Mesenchymal stem cell (in vitro differentiated cells and primary cell): Measurements from ENCODE around the gene S1PR3.

Source experiments
- DNase-seq: peaks from one replicate; pipeline ENCODE4 v3.0.0-alpha.2; 2013
- H2AFZ ChIP-seq: one replicate; pipeline ENCODE4 v1.6.1; 2013; ENCODE audit warnings: low read depth, mild to moderate bottlenecking, control low read depth, inconsistent platforms, low read length, moderate library complexity
- H2AK5ac ChIP-seq: 2 replicates; pipeline ENCODE4 v1.6.1; 2013; ENCODE audit warnings: low read length, moderate library complexity, mild to moderate bottlenecking, inconsistent platforms; ENCODE audit not compliant: severe bottlenecking
- H2BK120ac ChIP-seq: one replicate; pipeline ENCODE4 v1.6.1; 2013; ENCODE audit warnings: low read depth, mild to moderate bottlenecking, inconsistent platforms, low read length, moderate library complexity
- H2BK12ac ChIP-seq, 2 experiments: one replicate each; pipeline ENCODE4 v1.6.1; 2013; ENCODE audit warnings: inconsistent platforms in 2 of 2, low read length in 2 of 2, mild to moderate bottlenecking in 2 of 2, moderate library complexity in 2 of 2, control low read depth in 1 of 2
- H2BK15ac ChIP-seq: one replicate; pipeline ENCODE4 v1.6.1; 2013; ENCODE audit warnings: mild to moderate bottlenecking, low read depth, inconsistent platforms; ENCODE audit not compliant: poor library complexity, severe bottlenecking
- H2BK5ac ChIP-seq: 2 replicates; pipeline ENCODE4 v1.6.1; 2013; ENCODE audit warnings: low read depth, mild to moderate bottlenecking, low read length, control low read depth, inconsistent platforms; ENCODE audit not compliant: poor library complexity, severe bottlenecking
- H3K14ac ChIP-seq, 2 experiments: one replicate each; pipeline ENCODE4 v1.6.1; 2013; ENCODE audit warnings: inconsistent platforms in 2 of 2, low read length in 2 of 2, control low read depth in 1 of 2, mild to moderate bottlenecking in 1 of 2, moderate library complexity in 1 of 2
- H3K18ac ChIP-seq, 2 experiments: one replicate each; pipeline ENCODE4 v1.6.1; 2013; ENCODE audit warnings: inconsistent platforms in 2 of 2, low read length in 2 of 2, control low read depth in 1 of 2, low read depth in 1 of 2, mild to moderate bottlenecking in 1 of 2
- H3K23ac ChIP-seq, 2 experiments: one replicate each; pipeline ENCODE4 v1.6.1; 2013; ENCODE audit warnings: inconsistent platforms in 2 of 2, low read length in 2 of 2, mild to moderate bottlenecking in 2 of 2, moderate library complexity in 2 of 2, control low read depth in 1 of 2
- H3K27ac ChIP-seq: 2 replicates; pipeline ENCODE4 v1.5.1; 2013; ENCODE audit warnings: mild to moderate bottlenecking, moderate library complexity, low read length, control low read depth, inconsistent platforms; ENCODE audit not compliant: poor library complexity, severe bottlenecking
- H3K27me3 ChIP-seq, 2 experiments: 2 replicates each; pipeline versions ENCODE4 v1.6.1 to v1.7.0; 2013; ENCODE audit warnings: low read length in 2 of 2, mild to moderate bottlenecking in 2 of 2, moderate library complexity in 2 of 2, control low read depth in 1 of 2, inconsistent platforms in 1 of 2; ENCODE audit not compliant: control insufficient read depth in 1 of 2, insufficient read depth in 1 of 2
- H3K36me3 ChIP-seq, 2 experiments: 2 replicates each; pipeline versions ENCODE4 v1.6.1 to v1.7.0; 2013; ENCODE audit warnings: low read length in 2 of 2, control low read depth in 1 of 2, inconsistent platforms in 1 of 2, low read depth in 1 of 2, mild to moderate bottlenecking in 1 of 2; ENCODE audit not compliant: insufficient read depth in 2 of 2, control insufficient read depth in 1 of 2
- H3K4ac ChIP-seq, 2 experiments: one replicate each; pipeline ENCODE4 v1.6.1; 2013; ENCODE audit warnings: inconsistent platforms in 2 of 2, low read length in 2 of 2, mild to moderate bottlenecking in 2 of 2, moderate library complexity in 2 of 2, control low read depth in 1 of 2, low read depth in 1 of 2
- H3K4me1 ChIP-seq: 2 replicates; pipeline ENCODE4 v1.6.1; 2013; ENCODE audit warnings: low read depth, low read length, control low read depth; ENCODE audit not compliant: control insufficient read depth, insufficient read depth
- H3K4me2 ChIP-seq: 2 replicates; pipeline ENCODE4 v1.6.1; 2013; ENCODE audit warnings: low read length, mild to moderate bottlenecking, inconsistent platforms; ENCODE audit not compliant: poor library complexity, severe bottlenecking
- H3K4me3 ChIP-seq, 2 experiments: 2 replicates each; pipeline versions ENCODE4 v1.5.1 to v1.7.0; 2013; ENCODE audit warnings: low read length in 2 of 2, mild to moderate bottlenecking in 2 of 2, control low read depth in 1 of 2, low read depth in 1 of 2; ENCODE audit not compliant: insufficient read depth in 1 of 2
- H3K79me1 ChIP-seq: replicated peaks from 2 replicates; pipeline ENCODE4 v1.6.1; 2013; ENCODE audit warnings: mild to moderate bottlenecking, control low read depth, low read length, inconsistent platforms; ENCODE audit not compliant: poor library complexity, severe bottlenecking
- H3K9ac ChIP-seq: 2 replicates; pipeline ENCODE4 v1.7.0; 2013; ENCODE audit warnings: mild to moderate bottlenecking, low read length, moderate library complexity
- H3K9me3 ChIP-seq: 2 replicates; pipeline ENCODE4 v1.7.0; 2013; ENCODE audit warnings: mild to moderate bottlenecking, low read length; ENCODE audit not compliant: control insufficient read depth
- H4K8ac ChIP-seq: one replicate; pipeline ENCODE4 v1.6.1; 2013; ENCODE audit warnings: inconsistent platforms, mild to moderate bottlenecking, low read length, moderate library complexity
- H4K91ac ChIP-seq: one replicate; pipeline ENCODE4 v1.6.1; 2013; ENCODE audit warnings: mild to moderate bottlenecking, low read length, inconsistent platforms
- WGBS: methylation state at CpG from one replicate; pipeline ENCODE4 v1.1.7; 2013; ENCODE audit warnings: mixed read lengths; 5-methylcytosine and 5-hydroxymethylcytosine counted together

The S1PR3 gene

DNA sequence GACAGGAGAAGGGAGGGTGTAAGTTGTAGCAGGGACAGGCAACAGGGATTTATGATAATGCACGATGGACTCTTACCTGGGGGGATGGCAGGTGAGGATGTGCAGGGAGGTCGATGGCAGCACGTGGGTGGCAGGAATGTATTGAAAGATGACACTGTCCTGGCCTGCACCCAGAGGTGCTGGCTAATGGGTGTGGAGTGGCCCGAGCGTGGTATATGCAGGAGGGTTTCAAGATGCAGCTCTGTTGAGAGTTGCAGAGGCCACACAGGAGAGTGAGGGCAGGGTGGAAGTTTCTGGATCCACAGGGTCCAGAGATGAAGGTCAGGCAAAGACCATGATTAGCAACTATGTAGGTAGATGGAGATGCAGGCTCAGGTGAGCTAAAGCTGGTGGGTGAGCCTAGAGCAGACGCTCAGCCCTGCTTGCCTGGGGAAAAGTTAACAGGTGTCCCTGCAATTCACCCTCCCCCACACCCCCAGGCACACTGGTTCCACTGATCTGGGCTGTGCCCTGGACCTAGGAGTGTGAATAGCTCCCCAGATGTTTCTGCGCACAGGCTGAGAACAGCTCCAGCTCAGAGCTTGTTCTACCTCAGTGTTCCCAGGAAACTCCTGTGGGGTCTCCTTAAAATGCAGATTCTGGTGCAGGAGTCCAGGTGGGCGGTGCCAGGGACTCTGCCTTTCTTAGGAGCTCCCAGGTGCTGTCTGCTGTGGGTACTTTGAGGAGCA is 21.5 kb upstream of the S1PR3 start:
- Histone ChIP-seq H3K23ac (no peak overlapping the region), H4K91ac (no peak overlapping the region), H3K36me3 (no peaks in the 10 kb centered on the region), H4K8ac (no peak overlapping the region), H3K27me3 (peaks cover 12 to 22% of the 10 kb centered on the region in 2 experiments), H3K4me1 (peaks cover 2% of the 10 kb centered on the region), H3K4me2 (no peak overlapping the region), H3K9me3 (peaks cover 3% of the 10 kb centered on the region), H3K4ac (no peak overlapping the region), H3K18ac (no peak overlapping the region), H2AFZ (no peak overlapping the region), H2BK5ac (no peak overlapping the region), H3K14ac (no peak overlapping the region), H3K79me1 (no peaks in the 10 kb centered on the region), H2BK120ac (no peak overlapping the region), H2AK5ac (no peak overlapping the region), H3K9ac (no peak overlapping the region), H2BK15ac (no peak overlapping the region), H2BK12ac (no peak overlapping the region), H3K27ac (no peak overlapping the region), H3K4me3 (no peak overlapping the region)
- no peak for DNase-seq
- WGBS: 80% methylated on average over 7 of the region's 8 CpGs

GRCh38 chr9:88971131-88971960 is 19.9 kb upstream of the S1PR3 start:
- DNase-seq: no peak
- Histone ChIP-seq H2AK5ac (no peak overlapping the region), H3K27ac (no peak overlapping the region), H3K9ac (no peak overlapping the region), H3K4me1 (peaks cover 2% of the 10 kb centered on the region), H3K27me3 (peaks cover 12 to 26% of the 10 kb centered on the region in 2 experiments), H3K23ac (no peak overlapping the region), H2BK120ac (no peak overlapping the region), H3K36me3 (no peaks in the 10 kb centered on the region), H2BK5ac (no peak overlapping the region), H3K18ac (no peak overlapping the region), H4K8ac (no peak overlapping the region), H3K4me2 (no peak overlapping the region), H4K91ac (no peak overlapping the region), H3K4me3 (no peak overlapping the region), H3K79me1 (no peaks in the 10 kb centered on the region), H3K9me3 (peaks cover 3% of the 10 kb centered on the region), H2AFZ (no peak overlapping the region), H2BK15ac (no peak overlapping the region), H3K14ac (no peak overlapping the region), H2BK12ac (no peak overlapping the region), H3K4ac (no peak overlapping the region)
- WGBS: 89% methylated on average over 23 of the region's 23 CpGs

DNA sequence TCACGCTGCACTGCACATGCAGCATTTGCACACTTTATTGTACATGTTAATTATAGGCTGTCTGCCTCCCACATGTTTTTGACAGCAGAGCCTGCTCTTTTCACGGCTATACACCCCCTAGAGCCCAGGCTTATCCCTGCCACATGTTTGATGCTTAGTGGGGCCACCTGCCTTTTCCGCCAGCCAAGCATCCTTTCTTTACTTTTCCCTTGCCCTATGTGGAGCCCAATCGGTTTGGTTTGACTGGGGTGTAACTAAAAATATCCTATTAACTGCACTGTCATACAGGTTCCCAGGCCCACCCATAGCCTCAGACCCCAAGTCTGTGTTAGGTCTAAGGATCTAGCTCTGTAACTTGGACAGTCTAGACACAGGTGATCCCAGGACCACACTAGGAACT is 18.9 kb upstream of the S1PR3 start:
- H3K79me1 ChIP-seq: no peaks in the 10 kb centered on the region
- no peak overlapping the region for H2BK120ac ChIP-seq
- no peak overlapping the region for H2AK5ac ChIP-seq
- no peaks in the 10 kb centered on the region for H3K36me3 ChIP-seq
- H3K9me3 ChIP-seq: peaks cover 3% of the 10 kb centered on the region
- H3K9ac ChIP-seq: no peak overlapping the region
- H3K23ac ChIP-seq: no peak overlapping the region
- H2BK15ac ChIP-seq: no peak overlapping the region
- no peak overlapping the region for H3K4ac ChIP-seq
- peaks cover 18 to 21% of the 10 kb centered on the region in 2 experiments for H3K27me3 ChIP-seq
- no peak for DNase-seq
- no peak overlapping the region for H3K18ac ChIP-seq
- no peak overlapping the region for H2BK5ac ChIP-seq
- no peak overlapping the region for H4K8ac ChIP-seq
- H4K91ac ChIP-seq: no peak overlapping the region
- peaks cover 2% of the 10 kb centered on the region for H3K4me1 ChIP-seq
- H3K4me3 ChIP-seq: no peak overlapping the region
- H2BK12ac ChIP-seq: no peak overlapping the region
- H3K14ac ChIP-seq: no peak overlapping the region
- H2AFZ ChIP-seq: no peak overlapping the region
- H3K4me2 ChIP-seq: no peak overlapping the region
- 92% methylated on average over 3 of the region's 4 CpGs for WGBS
- H3K27ac ChIP-seq: no peak overlapping the region

DNA sequence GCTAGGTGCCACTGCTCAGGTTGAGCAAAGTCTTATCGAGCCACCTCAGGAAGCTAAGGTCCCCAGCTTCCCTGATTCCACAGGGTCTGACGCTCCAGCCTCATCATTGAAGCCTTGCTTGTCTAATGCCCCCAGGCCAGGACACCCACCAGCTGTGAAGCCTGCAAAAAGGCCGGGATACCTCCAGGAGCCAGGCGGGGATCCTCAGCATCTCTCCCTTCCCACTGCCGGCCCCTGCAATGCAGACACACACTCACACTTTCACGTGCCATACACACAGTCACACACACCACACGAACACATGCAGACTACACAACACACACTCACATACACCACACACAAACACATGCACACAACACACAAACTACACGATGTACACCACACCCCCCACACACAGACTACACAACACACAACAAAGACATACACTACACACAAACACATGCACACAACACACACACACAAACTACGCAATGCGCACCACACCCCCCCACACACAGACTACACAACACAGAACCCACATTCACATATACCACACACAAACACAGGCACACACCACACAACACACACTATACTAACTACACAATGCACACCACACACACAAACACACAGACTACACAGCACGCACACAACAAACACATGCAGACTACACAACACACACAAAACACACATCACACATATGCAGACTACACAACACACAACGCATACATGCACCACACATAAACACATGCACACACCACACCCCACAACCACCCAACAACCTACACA is 17.8 kb upstream of the S1PR3 start:
- 90% methylated on average over 12 of the region's 12 CpGs for WGBS
- H3K4me2 ChIP-seq: no peak overlapping the region
- H3K9ac ChIP-seq: no peak overlapping the region
- H3K23ac ChIP-seq: no peak overlapping the region
- H3K27ac ChIP-seq: no peak overlapping the region
- peaks cover 2% of the 10 kb centered on the region for H3K4me1 ChIP-seq
- no peaks in the 10 kb centered on the region for H3K79me1 ChIP-seq
- H2BK5ac ChIP-seq: no peak overlapping the region
- peak; percentile 8 for DNase-seq
- peak overlapping the region in 1 of 2 experiments; percentile 58 for H3K14ac ChIP-seq
- H3K18ac ChIP-seq: no peak overlapping the region
- H3K9me3 ChIP-seq: peaks cover 3% of the 10 kb centered on the region
- peaks cover 23 to 25% of the 10 kb centered on the region in 2 experiments for H3K27me3 ChIP-seq
- no peaks in the 10 kb centered on the region for H3K36me3 ChIP-seq
- no peak overlapping the region for H4K8ac ChIP-seq
- H2BK12ac ChIP-seq: no peak overlapping the region
- H2AFZ ChIP-seq: no peak overlapping the region
- H3K4me3 ChIP-seq: no peak overlapping the region
- no peak overlapping the region for H2BK15ac ChIP-seq
- no peak overlapping the region for H4K91ac ChIP-seq
- H3K4ac ChIP-seq: no peak overlapping the region
- no peak overlapping the region for H2BK120ac ChIP-seq
- no peak overlapping the region for H2AK5ac ChIP-seq
